Body of pancreas (tissue), 4 donors: Measurements from ENCODE around the gene KLHL17. TPM values are rescaled to one million over a fixed set of nuclear protein-coding genes. Genes with fewer than 3 reads are reported as not detected.

ENCODE experiments used
- ATAC-seq: fragments of 150-250 bp; one replicate; pipeline ENCODE4 v1.9.1; 2016
- DNase-seq, 4 donors: peaks; one replicate each; pipeline ENCODE4 v3.0.0-alpha.2; 2019
- H3K27ac ChIP-seq, 4 donors: fragments of 200-600 bp; sonication (generic); 1 replicate in 3 of 4; 2 replicates in 1 of 4; pipeline versions ENCODE4 v1.5.1 to v1.6.1; 2016 to 2019; ENCODE audit warnings: mild to moderate bottlenecking in 1 of 4, mixed read lengths in 1 of 4, moderate library complexity in 1 of 4
- H3K27me3 ChIP-seq, 2 donors: fragments of 200-600 bp; sonication (generic); one replicate each; pipeline ENCODE4 v1.6.0; 2016; ENCODE audit warnings: mild to moderate bottlenecking in 1 of 2
- H3K36me3 ChIP-seq, 2 donors: fragments of 200-600 bp; sonication (generic); replicated peaks in 1 of 2; 2 replicates each; pipeline ENCODE4 v1.5.1; 2016; ENCODE audit warnings: low read depth in 2 of 2; ENCODE audit not compliant: insufficient read depth in 1 of 2
- H3K4me1 ChIP-seq: fragments of 200-600 bp; sonication (generic); one replicate; pipeline ENCODE4 v1.6.0; 2016
- H3K4me3 ChIP-seq, 2 donors: fragments of 200-600 bp; sonication (generic); 1 replicate in 1 of 2; 2 replicates in 1 of 2; pipeline ENCODE4 v1.5.1; 2016 to 2019
- H3K9me3 ChIP-seq, 3 donors: fragments of 200-600 bp; sonication (generic); 1 replicate in 2 of 3; 2 replicates in 1 of 3; pipeline ENCODE4 v1.5.1; 2016
- POLR2A ChIP-seq, 3 donors: fragments of 450-650 bp; IDR thresholded peaks; one replicate each; pipeline ENCODE4 v1.6.1; 2016; ENCODE audit warnings: antibody characterized with exemption in 3 of 3, mild to moderate bottlenecking in 2 of 3
- WGBS, 2 donors: methylation state at CpG; one replicate each; pipeline ENCODE4 v1.1.5; 2017; 5-methylcytosine and 5-hydroxymethylcytosine counted together
- intact Hi-C: fragments of 100-400 bp; cut with DNase I; formaldehyde crosslinking; loops from one replicate; pipeline ENCODE4 v1.15.1; 2023
- total RNA-seq, 2 donors: library from RNA; depleted of rRNA; stranded (reverse); fragments of >200 nt; gene quantifications; one replicate each; pipeline ENCODE4 v1.1.0, GENCODE V29; 2016
- TF ChIP-seq, protein P1 (sequence below), 7 experiments: fragments of 450-650 bp in 4 of 7; fragments of 200-600 bp in 3 of 7; sonication (generic) in 3 of 7; IDR thresholded peaks; one replicate each; pipeline ENCODE4 v1.5.1; 2016 to 2019; ENCODE audit warnings: antibody characterized with exemption in 7 of 7

The KLHL17 gene
- total RNA-seq, 2 donors from 2014 or later = 6.0 to 29.0 TPM

DNA sequence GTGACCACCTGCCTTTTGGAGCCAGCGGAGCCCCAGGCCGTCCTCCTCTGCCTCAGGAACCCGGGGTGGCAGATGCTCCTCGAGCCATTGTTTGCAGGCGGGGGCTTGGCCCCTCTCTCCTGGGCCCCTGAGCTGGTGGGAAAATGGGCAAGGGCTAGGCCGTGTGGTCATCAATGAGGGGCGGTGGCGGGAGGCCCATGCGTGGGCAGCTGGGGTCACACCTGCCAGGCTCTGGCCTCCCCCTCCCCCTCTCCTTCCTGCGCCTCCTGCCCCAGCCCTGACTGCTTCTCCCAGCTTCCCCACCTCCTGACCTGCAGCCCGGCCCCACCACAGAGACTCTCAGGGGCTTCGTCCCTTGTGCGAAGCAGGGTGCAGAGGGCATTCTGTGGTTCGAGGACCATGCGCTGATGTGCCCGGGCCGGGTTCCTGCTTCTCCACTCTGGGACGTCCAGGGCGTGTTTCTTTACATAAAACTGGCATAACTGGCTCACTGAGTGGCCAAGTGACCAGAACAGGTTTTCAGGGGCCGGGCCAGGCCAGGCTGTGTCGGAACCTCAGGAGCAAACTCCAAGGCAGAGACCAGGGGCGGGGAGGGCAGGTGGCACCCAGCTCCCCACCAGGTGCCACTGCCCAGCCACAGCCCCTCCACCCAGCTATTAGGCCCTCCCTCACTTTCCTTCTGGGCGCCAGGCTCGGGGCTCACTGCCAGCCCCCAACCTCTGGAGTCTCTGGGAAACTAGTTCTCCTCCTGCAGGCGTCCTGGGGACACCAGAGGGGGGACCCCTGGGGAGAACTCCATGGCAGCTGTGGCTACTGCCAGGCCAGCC is 27.4 kb upstream of the KLHL17 start:
- WGBS, 2 donors = 42 to 50% methylated on average over 13 to 24 of the region's 25 CpGs
- Histone ChIP-seq H3K4me1 (peaks cover 12% of the 10 kb centered on the region), H3K36me3 (no peaks in the 10 kb centered on the region), H3K27ac (no peak overlapping the region), H3K4me3 (no peak overlapping the region), H3K27me3 (peaks cover 0 to 29% of the 10 kb centered on the region in 2 donors), H3K9me3 (no peaks in the 10 kb centered on the region)
- DNase-seq (peak in 2 of 4 donors; percentile 28 to 51), ATAC-seq (no peak)
- TF ChIP-seq, protein P1, sequence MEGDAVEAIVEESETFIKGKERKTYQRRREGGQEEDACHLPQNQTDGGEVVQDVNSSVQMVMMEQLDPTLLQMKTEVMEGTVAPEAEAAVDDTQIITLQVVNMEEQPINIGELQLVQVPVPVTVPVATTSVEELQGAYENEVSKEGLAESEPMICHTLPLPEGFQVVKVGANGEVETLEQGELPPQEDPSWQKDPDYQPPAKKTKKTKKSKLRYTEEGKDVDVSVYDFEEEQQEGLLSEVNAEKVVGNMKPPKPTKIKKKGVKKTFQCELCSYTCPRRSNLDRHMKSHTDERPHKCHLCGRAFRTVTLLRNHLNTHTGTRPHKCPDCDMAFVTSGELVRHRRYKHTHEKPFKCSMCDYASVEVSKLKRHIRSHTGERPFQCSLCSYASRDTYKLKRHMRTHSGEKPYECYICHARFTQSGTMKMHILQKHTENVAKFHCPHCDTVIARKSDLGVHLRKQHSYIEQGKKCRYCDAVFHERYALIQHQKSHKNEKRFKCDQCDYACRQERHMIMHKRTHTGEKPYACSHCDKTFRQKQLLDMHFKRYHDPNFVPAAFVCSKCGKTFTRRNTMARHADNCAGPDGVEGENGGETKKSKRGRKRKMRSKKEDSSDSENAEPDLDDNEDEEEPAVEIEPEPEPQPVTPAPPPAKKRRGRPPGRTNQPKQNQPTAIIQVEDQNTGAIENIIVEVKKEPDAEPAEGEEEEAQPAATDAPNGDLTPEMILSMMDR (IDR thresholded peaks at IDR 0.05) = no peak
- no peak for TF ChIP-seq POLR2A (IDR thresholded peaks at IDR 0.05)
- intact Hi-C loops = no loop called here

DNA sequence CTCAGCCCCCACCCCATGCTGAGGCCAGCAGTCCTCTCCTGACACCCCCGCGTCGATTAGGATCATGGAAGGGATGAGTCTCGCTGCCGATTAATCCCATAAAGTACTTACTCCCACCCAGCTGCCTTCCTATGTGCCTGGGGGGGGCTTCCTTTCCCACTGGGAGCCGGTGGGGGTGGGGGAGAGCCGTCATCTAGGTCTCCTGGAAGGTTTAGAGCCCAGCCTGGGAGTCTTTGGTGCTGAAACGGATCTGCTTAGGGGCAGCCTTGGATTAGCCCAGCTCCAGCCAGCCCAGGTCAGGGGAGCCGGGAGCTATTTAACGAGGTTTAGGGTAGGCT is 26.8 kb upstream of the KLHL17 start:
- no peak for TF ChIP-seq POLR2A (IDR thresholded peaks at IDR 0.05)
- TF ChIP-seq, protein P1 (IDR thresholded peaks at IDR 0.05) = no peak
- intact Hi-C loops = no loop called here
- no peaks in the 10 kb centered on the region for H3K36me3 ChIP-seq
- peaks cover 0 to 29% of the 10 kb centered on the region in 2 donors for H3K27me3 ChIP-seq
- DNase-seq (no peak), ATAC-seq (no peak)
- no peak overlapping the region for H3K27ac ChIP-seq
- H3K9me3 ChIP-seq = no peaks in the 10 kb centered on the region
- H3K4me1 ChIP-seq = peaks cover 12% of the 10 kb centered on the region
- H3K4me3 ChIP-seq = no peak overlapping the region
- 7 to 8% methylated on average over 3 to 10 of the region's 10 CpGs for WGBS, 2 donors

DNA sequence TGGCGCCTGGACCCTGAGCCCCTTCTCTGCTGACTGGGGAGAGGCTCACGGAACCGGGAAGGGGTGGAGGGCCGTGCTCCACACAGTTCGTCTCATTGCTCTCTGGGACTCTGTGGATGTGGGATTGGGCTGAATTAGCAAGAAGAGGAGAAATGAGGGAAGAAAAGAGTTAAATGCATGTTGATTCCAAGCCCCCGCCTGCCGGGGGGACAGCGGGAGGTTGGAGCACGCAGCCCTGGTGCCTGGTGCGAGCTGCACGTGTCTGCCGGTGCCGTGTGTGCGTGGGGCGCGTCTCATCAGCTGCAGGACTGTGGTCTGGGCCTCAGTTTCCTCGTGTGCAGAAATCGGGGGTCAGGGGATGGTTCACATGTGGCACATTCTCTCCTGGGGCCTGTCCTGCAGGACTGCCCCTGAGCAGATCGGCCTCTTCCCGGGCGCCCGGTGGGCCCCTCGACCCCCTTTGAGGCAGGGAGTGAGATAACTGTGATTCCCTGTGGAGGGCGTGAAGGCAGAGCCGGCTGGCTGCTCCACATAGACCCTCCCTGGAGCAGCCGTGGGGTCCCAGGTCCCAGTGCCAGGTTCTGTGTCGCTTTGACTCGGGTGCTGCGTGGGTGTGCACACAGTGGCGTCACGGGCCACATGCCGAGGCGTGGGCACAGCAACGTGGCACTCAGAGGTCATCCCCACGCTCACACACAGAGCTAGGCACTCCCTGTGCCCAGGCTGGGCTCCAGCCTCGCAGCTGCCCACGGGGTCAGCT is 25.2 kb upstream of the KLHL17 start:
- Histone ChIP-seq H3K4me3 (no peak overlapping the region), H3K9me3 (no peaks in the 10 kb centered on the region), H3K27ac (no peak overlapping the region), H3K36me3 (no peaks in the 10 kb centered on the region), H3K4me1 (peaks cover 19% of the 10 kb centered on the region), H3K27me3 (peaks cover 0 to 29% of the 10 kb centered on the region in 2 donors)
- 5 to 13% methylated on average over 22 to 29 of the region's 37 CpGs for WGBS, 2 donors
- DNase-seq = no peak
- intact Hi-C loops = no loop called here
- no peak for ATAC-seq
- TF ChIP-seq, protein P1 (IDR thresholded peaks at IDR 0.05) = no peak
- no peak for TF ChIP-seq POLR2A (IDR thresholded peaks at IDR 0.05)

DNA sequence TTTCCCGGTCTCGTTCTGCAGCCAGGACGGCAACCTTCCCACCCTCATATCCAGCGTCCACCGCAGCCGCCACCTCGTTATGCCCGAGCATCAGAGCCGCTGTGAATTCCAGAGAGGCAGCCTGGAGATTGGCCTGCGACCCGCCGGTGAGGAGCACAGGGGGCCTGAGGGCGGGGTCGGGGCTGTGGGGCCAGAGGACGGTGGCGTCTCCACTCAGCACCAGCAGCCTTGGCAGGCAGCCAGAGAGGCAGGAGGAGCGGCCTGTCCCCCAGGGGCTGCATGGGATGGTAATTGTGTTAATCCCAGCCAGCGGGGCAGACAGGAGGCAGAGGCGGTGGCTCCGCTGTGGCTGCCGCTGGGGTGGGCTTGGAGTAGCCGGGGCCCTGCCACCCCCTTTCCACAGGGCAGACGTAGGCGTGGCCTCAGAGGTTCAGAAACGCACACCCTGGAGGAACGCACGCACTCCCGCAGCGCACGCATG is 24.6 kb upstream of the KLHL17 start:
- peak in 1 of 4 donors; percentile 43 for DNase-seq
- H3K4me3 ChIP-seq = no peak overlapping the region
- H3K4me1 ChIP-seq = peaks cover 25% of the 10 kb centered on the region
- WGBS, 2 donors = 4% methylated on average over 30 of the region's 30 CpGs; no CpG with 5 or more reads in 1 of the 2 donors
- intact Hi-C loops = no loop called here
- no peak overlapping the region for H3K27ac ChIP-seq
- H3K9me3 ChIP-seq = no peaks in the 10 kb centered on the region
- no peak for TF ChIP-seq POLR2A (IDR thresholded peaks at IDR 0.05)
- TF ChIP-seq, protein P1 (IDR thresholded peaks at IDR 0.05) = no peak
- no peaks in the 10 kb centered on the region for H3K36me3 ChIP-seq
- peaks cover 0 to 31% of the 10 kb centered on the region in 2 donors for H3K27me3 ChIP-seq
- no peak for ATAC-seq
